C4-2B (cell line): ENCODE measurements around the gene CHD2.

ENCODE experiments used
- ZFX ChIP-seq: fragments of 450-650 bp; IDR thresholded peaks from 2 replicates; pipeline ENCODE4 v1.6.1; 2017
- TF ChIP-seq, protein P1 (sequence below): fragments of 450-650 bp; conservative IDR thresholded peaks from 2 replicates; pipeline ENCODE4 v1.5.1; 2017; ENCODE audit warnings: mild to moderate bottlenecking

GRCh38 chr15:93070132-93070531 lies 170.0 kb downstream of the CHD2 start:
- no peak for TF ChIP-seq ZFX
- TF ChIP-seq, protein P1, sequence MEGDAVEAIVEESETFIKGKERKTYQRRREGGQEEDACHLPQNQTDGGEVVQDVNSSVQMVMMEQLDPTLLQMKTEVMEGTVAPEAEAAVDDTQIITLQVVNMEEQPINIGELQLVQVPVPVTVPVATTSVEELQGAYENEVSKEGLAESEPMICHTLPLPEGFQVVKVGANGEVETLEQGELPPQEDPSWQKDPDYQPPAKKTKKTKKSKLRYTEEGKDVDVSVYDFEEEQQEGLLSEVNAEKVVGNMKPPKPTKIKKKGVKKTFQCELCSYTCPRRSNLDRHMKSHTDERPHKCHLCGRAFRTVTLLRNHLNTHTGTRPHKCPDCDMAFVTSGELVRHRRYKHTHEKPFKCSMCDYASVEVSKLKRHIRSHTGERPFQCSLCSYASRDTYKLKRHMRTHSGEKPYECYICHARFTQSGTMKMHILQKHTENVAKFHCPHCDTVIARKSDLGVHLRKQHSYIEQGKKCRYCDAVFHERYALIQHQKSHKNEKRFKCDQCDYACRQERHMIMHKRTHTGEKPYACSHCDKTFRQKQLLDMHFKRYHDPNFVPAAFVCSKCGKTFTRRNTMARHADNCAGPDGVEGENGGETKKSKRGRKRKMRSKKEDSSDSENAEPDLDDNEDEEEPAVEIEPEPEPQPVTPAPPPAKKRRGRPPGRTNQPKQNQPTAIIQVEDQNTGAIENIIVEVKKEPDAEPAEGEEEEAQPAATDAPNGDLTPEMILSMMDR = no peak
